ENCODE results near the gene ALK. TPM values are rescaled to one million over a fixed set of nuclear protein-coding genes. Genes with fewer than 3 reads are reported as not detected.

The ALK gene
- polyA plus RNA-seq, 2 of the 4 experiments (the other 2 are of a cell fraction) = not detected

GRCh38 chr2:29191817-29192216 is 729.6 kb downstream of the ALK start:
- Histone ChIP-seq H3K27ac (no peak overlapping the region), H3K9me3 (no peaks in the 10 kb centered on the region), H3K4me1 (peaks cover 3% of the 10 kb centered on the region; the same call in 1 of the 3 replicates), H3K4me2 (no peak overlapping the region), H3K4me3 (no peak overlapping the region)
- POLR2A ChIA-PET = no interaction called here
- ATAC-seq (no peak), FAIRE-seq (no peak), DNase-seq (ENCODE audit: low read depth in 1 of 2, low spot score in 1 of 2) (no peak)
- CTCF ChIA-PET = interaction anchor here (1.6 to 2.7 kb wide), 3 partner anchors 10 to 236 kb away, joined by 5 to 8 read pairs (median 6); no protein-coding TSS in a partner anchor
- 93% methylated on average over 6 of the region's 6 CpGs for WGBS (ENCODE audit: missing lambda C conversion rate)
- no peak for TF ChIP-seq CHD4 (IDR thresholded peaks at IDR 0.05; ENCODE audit: borderline replicate concordance)
- TF ChIP-seq NPAS2 (CRISPR knock-in tag; IDR thresholded peaks at IDR 0.05; ENCODE audit: borderline replicate concordance) = no peak
- TF ChIP-seq REST (IDR thresholded peaks at IDR 0.05) = no peak
- no peak for TF ChIP-seq RAD21 (conservative IDR thresholded peaks at IDR 0.05 in 1 of 2, IDR thresholded peaks at IDR 0.05 in 1 of 2)
- no peak for TF ChIP-seq MAX (IDR thresholded peaks at IDR 0.05)
- no peak for TF ChIP-seq EHF (CRISPR knock-in tag; IDR thresholded peaks at IDR 0.05)
- no peak for TF ChIP-seq POLR2AphosphoS2 (conservative IDR thresholded peaks at IDR 0.05; ENCODE audit: low read length)
- TF ChIP-seq BHLHE40 (IDR thresholded peaks at IDR 0.05; ENCODE audit: low read depth, low read length) = no peak

- POLR2A ChIA-PET = interaction anchor here (0.7 kb wide), 1 partner anchor 67 kb away, joined by 4 read pairs; no protein-coding TSS in a partner anchor
- no peak for DNase-seq (ENCODE audit: low read depth in 1 of 2, low spot score in 1 of 2)
- H3K4me1 ChIP-seq = no peaks in the 10 kb centered on the region
- no peak overlapping the region for H3K27ac ChIP-seq
- no peak overlapping the region for H3K4me2 ChIP-seq
- no peak for ATAC-seq
- no peaks in the 10 kb centered on the region for H3K9me3 ChIP-seq
- no peak overlapping the region for H3K4me3 ChIP-seq
- TF ChIP-seq EHF (CRISPR knock-in tag; IDR thresholded peaks at IDR 0.05) (no peak), ZFP36 (IDR thresholded peaks at IDR 0.05; ENCODE audit: borderline replicate concordance, partially characterized antibody) (no peak), E2F6 (IDR thresholded peaks at IDR 0.05; ENCODE audit: borderline replicate concordance, low read depth) (no peak), ELK1 (IDR thresholded peaks at IDR 0.05; ENCODE audit: low read depth, low read length) (no peak), SMC3 (IDR thresholded peaks at IDR 0.05) (no peak), POLR2AphosphoS2 (conservative IDR thresholded peaks at IDR 0.05; ENCODE audit: low read length) (no peak)
- FAIRE-seq = no peak
- 93% methylated on average over 5 of the region's 5 CpGs for WGBS (ENCODE audit: missing lambda C conversion rate)
- CTCF ChIA-PET = no interaction called here
Measured at GRCh38 chr2:29189052-29189451, 732.3 kb downstream of the ALK start.

- no peak for FAIRE-seq
- DNase-seq (ENCODE audit: low read depth in 1 of 2, low spot score in 1 of 2) = no peak
- no peak for ATAC-seq
- H3K27ac ChIP-seq = no peak overlapping the region
- no peak overlapping the region for H3K4me3 ChIP-seq
- H3K4me1 ChIP-seq = peaks cover 3% of the 10 kb centered on the region; the same call in 2 of the 3 replicates
- ChIA-PET CTCF (interaction anchor here (1.2 kb wide), 1 partner anchor 8 kb away, joined by 5 read pairs; no protein-coding TSS in a partner anchor), POLR2A (no interaction called here)
- H3K9me3 ChIP-seq = no peaks in the 10 kb centered on the region
- H3K4me2 ChIP-seq = no peak overlapping the region
- WGBS (ENCODE audit: missing lambda C conversion rate) = 75% methylated on average over 2 of the region's 2 CpGs
- TF ChIP-seq E2F6 (IDR thresholded peaks at IDR 0.05; ENCODE audit: borderline replicate concordance, low read depth) = no peak
- TF ChIP-seq NPAS2 (CRISPR knock-in tag; IDR thresholded peaks at IDR 0.05; ENCODE audit: borderline replicate concordance) = no peak
- no peak for TF ChIP-seq POLR2A (IDR thresholded peaks at IDR 0.05; ENCODE audit: low read length)
- no peak for TF ChIP-seq ZC3H11A (IDR thresholded peaks at IDR 0.05)
- TF ChIP-seq ZNF302 (CRISPR knock-in tag; IDR thresholded peaks at IDR 0.05) = no peak
- TF ChIP-seq ZSCAN20 (CRISPR knock-in tag; IDR thresholded peaks at IDR 0.05) = no peak
- no peak for TF ChIP-seq ATOH8 (CRISPR knock-in tag; IDR thresholded peaks at IDR 0.05; ENCODE audit: low read depth)
- TF ChIP-seq TP53 (CRISPR knock-in tag; IDR thresholded peaks at IDR 0.05) = no peak
- TF ChIP-seq PHF8 (IDR thresholded peaks at IDR 0.05; ENCODE audit: borderline replicate concordance, low read depth) = no peak
- no peak for TF ChIP-seq HMGXB4 (CRISPR knock-in tag; IDR thresholded peaks at IDR 0.05; ENCODE audit: borderline replicate concordance)
- no peak for TF ChIP-seq CHD2 (IDR thresholded peaks at IDR 0.05; ENCODE audit: low read length, partially characterized antibody)
- TF ChIP-seq SMC3 (IDR thresholded peaks at IDR 0.05) = no peak
- no peak for TF ChIP-seq MAFK (IDR thresholded peaks at IDR 0.05; ENCODE audit: partially characterized antibody)
- no peak for TF ChIP-seq HDAC2 (IDR thresholded peaks at IDR 0.05)
- no peak for TF ChIP-seq HOXB5 (CRISPR knock-in tag; IDR thresholded peaks at IDR 0.05)
- TF ChIP-seq CEBPB (IDR thresholded peaks at IDR 0.05) = no peak
Measured at GRCh38 chr2:29187926-29188325, 733.5 kb downstream of the ALK start.

Data from A549 (cell line).